ENCODE results near the gene EML6.
A peak's percentile ranks its signal among the peaks of the same experiment; 100 is the strongest.

Gene EML6

DNA sequence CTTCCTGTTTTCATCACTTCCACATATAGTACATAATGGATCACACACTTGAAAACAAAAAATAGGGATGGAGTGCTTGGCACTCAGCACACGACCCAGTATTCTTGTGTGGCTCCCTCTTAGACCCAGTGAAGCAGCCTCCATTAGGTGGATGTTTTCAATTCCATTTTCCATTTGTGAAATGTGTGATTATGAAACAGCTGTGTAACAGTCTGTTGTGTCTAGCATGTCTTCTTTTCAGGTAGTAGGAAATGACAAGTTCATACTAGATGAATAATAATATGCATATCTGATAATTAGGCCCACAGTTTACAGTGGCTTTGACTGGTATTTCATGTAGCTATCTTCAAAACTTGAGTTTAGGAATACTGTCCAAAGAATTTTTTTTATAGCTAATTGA lies 35.5 kb downstream of the EML6 start:
- DNase-seq (ENCODE audit: low spot score): no peak

DNA sequence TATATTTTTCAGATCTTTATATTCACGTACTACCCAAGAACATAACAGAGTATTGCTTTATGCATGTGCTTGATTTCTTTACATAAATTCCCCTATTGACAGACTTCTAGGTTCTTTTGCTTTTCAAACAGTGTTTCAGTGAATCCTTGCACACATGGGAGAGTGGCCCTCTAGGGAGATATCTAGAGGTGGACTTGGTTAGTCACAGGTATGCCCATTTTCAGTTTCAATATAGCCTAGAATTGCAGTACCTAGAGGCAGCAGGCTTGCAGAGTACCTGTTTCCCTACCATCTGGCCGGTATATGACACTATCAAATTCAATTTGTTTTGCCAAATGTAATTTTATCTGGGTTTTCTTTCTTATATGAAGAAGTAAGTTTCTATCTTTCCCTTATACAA lies 36.8 kb downstream of the EML6 start:
- DNase-seq (ENCODE audit: low spot score): no peak

DNA sequence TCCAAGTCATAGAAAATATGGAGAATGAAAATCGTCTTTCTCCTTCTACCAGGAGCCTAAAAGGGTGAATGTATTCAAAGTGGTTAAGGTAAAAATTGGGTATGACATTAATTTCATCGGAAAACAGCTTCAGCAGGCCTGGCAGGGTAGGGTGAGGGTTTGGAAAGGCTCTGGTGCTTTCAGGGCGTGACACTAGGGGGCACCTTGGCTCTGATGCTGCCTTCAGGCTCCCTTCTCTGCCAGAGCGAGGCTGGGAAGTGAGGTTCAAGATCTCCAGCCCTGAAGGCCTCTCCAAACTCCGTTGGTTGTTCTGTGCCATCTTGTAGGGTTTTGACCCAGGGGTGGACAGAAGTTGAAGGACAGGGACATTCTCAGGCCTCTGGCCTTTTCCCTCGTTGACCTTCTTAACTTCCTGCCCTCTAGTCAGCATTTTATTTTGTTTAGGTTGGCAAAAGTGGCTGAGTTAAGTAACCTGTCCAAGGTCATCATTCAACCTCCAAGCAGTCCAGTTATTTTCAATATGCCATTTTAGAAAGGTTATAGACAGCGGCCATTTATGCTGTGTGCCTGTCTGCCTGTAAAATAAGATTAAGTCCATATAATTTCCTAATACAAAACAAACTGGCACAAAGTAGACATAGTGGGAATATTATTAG lies 40.3 kb downstream of the EML6 start:
- DNase-seq (ENCODE audit: low spot score): no peak

DNA sequence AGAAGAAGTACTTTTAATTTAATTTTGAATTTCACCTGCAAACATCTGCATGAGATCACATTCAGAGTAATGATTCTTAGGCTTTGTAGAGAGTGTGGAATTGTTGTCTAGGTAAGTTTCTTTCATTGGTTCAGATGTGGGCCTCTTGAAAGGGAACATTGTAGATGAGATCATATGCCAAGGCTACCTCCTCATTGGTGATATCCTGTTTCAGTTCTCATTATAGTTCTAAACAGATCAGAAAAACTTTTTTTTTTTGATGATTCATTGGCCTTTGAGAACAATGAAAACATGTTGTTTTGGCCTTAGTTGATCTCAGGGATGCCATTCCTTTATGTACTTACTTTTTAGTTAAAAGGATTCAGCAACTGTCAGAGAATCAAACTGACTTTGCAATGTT lies 44.5 kb downstream of the EML6 start:
- DNase-seq (ENCODE audit: low spot score): no peak

DNA sequence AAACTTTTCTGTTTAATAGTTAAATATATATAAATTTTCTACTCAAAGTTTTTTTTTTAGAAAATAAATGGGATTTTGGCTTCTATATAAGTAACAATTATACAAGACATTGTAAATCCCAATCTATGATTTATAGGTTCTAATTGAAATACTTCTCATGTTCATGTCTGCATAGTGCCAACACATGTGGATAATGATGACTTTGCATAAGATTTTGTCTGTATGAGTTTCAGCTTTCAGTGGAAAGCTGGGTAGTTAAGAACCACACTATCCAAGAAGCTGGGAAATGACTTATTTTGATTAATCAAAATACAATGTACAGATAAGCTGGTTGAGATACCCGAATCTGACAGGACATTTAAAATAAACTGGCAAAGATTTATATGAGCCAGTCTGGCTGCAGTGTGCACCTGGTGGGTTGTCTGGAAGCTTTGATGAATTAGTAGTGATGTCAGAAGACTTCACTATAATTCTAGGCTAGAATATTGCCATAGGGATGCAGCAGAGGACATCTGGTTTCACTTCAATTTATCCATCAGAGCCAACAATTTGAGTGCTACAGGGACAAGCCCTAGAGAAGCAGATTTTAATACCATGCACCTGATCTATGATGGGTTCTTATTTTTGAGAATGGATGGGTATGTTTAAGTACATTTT lies 45.4 kb downstream of the EML6 start:
- DNase-seq (ENCODE audit: low spot score): no peak

DNA sequence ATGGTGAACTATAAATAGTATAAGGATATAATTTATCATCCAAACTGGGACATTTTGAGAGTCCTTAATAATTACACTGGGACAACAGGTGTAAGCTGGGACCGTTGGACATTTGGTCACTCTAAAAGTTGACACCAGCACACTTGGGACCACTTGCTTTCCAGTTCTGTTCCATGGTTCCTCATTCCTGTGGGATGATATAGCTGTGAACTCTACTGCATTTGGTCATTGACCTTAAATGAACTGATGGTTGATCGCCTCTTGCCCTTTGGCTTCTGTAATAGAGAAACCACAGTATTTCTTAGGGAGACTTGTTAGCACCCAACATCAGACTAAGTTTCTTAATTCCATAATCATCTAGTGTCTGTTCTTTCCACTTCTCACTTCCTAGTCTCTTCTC lies 46.7 kb downstream of the EML6 start:
- no peak for DNase-seq (ENCODE audit: low spot score)

DNA sequence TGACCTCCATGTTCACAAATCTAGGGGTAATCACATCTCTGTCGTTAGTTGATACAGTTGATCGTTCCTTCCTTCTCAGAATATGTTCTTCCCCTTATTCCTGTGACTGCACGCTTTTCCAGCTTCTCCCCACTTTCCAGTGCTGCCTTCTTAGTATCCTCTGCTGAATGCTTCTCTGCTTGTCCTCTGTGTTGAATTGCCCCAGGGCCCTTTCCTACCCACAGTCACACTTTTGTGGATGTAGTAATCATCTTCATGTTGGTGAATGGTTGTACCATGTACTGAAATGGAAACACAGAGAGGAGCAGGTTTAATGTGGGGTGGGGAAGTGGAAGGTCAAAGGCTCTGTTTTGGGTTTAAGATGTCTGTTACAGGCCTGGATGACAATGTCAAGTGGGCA lies 47.2 kb downstream of the EML6 start:
- no peak for DNase-seq (ENCODE audit: low spot score)

DNA sequence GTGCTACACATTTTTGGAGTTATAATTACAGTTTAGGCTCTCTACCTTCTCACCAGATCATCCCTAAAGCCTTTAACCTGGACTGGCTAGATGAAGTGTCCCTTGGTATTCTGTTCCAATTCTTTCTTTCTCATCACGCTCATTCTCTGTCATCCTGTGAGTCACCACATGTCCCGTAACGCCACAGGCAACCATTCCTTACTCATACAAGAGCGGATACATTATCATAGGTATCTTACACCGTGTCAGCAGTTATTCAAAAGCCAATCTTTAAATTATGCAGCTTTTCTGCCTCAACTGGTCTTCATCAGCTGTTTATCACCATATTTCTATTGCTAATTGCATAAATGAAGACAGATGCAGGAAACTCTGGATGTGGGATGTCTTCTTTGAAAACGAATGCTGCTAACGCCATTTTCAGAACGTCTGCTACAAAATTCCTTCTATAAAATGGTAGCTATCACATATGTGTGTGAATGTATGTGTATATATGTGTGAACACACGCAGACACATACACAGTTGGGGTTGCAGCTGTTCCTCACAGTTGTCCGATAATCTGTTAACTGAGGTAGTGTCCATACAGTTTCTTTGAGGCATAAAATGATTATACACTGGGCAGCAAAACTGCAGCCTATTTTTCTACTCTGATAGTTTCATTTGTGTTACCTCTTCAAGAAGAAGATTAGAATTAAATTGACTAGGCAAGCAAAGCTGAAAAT lies 47.9 kb downstream of the EML6 start:
- DNase-seq (ENCODE audit: low spot score): no peak

DNA sequence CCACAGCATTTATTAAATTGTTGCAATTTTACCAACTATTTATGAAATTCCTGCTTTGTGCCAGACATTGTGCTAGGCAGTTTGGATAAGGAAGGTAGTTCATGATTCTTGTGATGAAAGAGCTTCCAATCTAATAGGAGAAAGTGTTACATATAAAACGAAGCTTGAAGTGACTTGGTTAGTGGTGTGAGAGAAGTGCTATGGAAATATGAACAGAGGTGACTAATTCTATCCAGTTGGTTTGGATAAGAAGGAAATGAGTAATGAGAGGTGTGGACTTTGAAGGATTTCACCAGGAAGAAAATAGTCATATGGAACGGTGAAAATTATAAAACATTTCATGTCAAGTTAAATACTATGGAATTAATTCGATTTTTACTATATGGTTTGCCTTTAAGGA lies 48.6 kb downstream of the EML6 start:
- DNase-seq (ENCODE audit: low spot score): peak; percentile 30

DNA sequence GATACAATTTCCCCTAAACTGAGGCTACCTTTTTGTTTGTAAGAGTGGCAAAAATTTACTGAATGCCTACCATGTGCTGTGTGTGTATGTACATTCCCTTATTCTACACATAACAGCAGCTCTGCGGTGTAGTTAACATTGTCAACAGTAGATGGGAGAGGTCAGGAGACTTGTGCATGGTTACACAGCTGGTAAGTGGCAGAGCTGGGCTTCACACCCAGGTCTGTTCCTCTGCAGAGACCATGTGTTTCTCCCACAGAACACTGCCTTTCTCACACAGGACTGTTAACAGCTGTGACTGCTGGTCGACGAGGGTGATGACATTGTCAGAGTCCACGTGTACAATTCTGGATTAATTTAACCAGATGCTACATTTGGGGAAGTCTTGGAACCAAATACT lies 49.1 kb downstream of the EML6 start:
- DNase-seq (ENCODE audit: low spot score): no peak

DNA sequence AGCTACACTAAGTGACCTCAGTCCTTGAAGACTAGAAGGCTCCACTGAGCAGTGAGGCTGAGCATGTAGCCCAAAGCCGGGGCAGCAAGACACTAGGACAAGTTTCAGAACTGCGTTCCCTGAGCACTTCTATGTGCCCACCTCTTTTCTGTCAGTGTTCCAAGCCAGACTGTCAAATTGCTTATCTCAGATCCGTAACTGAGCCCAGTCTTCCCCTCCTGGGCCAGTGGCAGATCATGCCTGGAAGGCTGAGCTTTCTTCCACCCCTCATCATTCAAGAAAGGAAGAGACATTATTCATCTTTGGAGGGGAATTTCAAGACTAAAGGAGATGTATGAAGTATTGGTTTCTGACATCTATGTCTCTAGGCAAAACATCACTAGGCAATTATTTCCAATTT lies 49.8 kb downstream of the EML6 start:
- no peak for DNase-seq (ENCODE audit: low spot score)

DNA sequence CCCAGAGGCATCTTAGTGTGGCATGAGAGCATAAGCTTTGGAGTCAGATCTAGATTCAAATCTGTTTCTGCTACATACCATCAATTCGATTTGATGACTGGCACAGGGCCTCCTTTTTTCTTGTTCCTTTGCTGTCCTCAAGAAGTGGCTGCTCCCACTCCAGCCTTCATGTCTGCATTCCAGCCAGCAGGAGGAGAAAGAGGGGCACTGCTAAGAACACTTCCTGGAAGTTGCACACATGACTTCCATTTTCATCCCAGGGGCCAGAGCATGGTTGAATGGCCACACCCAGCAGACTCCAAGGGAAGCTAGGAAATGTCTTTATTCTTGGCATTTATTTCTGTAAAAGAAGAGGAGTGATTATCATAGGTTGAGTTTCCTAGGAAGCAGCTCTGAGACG lies 50.4 kb downstream of the EML6 start:
- no peak for DNase-seq (ENCODE audit: low spot score)

DNA sequence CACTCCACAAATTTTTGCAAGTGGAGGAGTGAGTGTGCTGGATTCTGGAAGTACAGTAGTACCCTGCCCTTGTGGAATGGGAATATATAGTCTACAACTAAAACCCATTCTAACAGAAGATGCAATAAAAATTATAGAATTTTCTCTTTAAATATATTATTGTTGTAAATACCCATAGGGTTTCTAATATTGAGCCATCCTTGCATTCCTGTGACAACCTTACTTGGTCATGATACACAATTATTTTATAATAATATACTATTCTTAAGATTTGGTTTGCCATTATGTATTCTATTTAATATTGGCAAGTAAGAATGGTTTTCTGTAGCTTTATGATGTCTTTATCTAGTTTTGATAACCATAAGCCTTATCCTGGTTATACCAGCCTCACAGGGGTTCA lies 52.2 kb downstream of the EML6 start:
- no peak for DNase-seq (ENCODE audit: low spot score)

DNA sequence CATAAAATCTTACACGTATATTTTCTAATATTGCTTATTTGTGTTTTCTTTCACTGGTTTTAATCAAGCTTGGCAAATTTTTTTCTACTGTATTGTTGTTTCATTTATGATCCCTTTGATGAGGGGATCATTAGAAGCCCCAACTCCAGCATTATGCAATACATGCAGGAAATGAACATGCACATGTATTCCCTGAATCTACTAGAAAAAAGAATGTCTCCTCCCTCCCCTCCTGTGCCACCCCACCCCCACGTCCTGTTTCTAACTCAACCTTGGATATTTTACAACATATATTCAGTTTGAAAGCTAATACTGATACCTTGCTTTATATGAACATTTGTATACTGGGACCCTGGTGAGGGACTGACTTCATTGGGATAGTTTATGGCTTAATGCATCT lies 53.0 kb downstream of the EML6 start:
- DNase-seq (ENCODE audit: low spot score): no peak

DNA sequence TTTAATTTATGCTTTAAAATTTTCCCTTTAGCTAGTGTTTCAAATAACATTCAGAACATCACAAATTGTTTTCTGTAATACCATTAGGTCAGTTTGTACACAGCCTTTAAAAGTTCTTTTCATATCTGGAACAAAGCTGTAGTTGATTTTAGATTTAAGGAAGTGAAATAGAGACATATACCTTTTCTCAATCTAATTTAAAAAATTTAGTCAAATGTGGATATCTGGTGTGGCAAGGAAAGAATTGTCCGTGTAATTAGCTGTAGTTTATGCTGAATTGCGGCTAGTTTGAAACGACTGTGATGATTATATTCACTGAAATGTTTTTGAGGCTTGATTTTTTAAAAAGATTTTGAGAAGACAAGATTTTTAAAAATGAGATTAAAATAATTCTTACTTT lies 59.9 kb downstream of the EML6 start:
- DNase-seq (ENCODE audit: low spot score): no peak

DNA sequence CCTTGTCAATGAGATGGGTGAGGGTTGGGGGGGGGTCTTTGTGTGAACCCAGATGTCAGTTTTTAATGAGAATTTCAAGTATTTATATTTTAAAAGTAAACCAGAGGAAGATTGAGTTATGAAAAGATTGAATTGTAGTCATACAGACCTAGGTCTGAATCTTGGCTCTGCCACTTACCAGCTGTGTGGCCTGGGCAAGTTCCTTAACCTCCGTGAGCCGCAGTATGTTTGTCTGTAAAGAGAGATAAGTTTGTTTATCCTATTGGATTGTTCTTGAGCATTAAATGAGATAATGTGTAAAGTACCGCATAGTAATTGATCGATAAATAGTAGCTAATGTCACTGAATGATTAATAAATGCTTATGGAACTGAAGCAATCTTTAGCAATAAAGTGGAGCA lies 63.8 kb downstream of the EML6 start:
- DNase-seq (ENCODE audit: low spot score): no peak

DNA sequence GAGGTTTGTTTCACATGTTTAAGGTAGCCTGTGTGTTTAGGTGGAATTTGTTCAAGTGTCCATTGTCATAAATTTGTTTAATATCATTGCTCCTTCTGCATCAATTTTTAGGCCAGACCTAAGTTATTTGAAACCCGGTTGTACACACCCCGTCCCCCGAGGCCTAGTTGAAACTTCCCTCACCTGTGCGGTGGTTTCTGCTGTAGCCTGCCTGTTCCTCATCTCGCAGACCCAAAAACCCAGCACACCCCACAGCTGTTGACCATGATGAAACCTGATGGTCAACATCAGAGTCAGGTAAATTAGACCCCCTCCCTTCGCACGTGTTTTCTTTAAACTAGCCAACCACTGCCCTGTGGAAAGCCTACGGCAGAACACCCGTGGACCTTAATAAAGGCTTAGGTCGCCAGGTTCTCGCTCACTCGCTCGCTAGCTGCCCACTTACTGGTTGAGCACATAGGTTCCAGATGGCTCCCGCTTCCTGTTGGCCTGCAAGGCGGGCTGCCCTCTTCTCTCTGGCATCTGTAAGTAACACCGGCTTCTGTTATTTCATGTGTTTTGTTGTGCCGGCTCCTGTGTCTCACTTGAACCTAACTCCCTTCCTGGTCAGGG lies 64.4 kb downstream of the EML6 start:
- DNase-seq (ENCODE audit: low spot score): no peak

DNA sequence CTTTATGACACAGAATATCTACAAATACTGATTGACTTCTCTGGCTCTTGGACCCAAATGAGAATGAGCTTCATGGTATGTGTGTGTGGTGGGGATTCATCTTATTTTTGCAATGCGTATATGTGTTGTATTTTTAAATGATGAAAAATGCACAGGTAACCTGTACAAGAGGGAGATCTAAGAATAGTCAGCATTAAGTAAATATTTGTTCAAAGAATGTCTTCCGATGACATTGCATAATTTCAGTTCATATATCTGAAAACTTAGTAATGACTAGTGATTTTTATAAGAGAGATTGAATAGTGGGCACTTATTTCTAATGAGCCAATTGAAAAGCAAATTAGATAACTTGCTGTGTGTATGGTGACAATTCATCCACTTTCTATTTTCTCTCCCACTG lies 66.4 kb downstream of the EML6 start:
- no peak for DNase-seq (ENCODE audit: low spot score)

DNA sequence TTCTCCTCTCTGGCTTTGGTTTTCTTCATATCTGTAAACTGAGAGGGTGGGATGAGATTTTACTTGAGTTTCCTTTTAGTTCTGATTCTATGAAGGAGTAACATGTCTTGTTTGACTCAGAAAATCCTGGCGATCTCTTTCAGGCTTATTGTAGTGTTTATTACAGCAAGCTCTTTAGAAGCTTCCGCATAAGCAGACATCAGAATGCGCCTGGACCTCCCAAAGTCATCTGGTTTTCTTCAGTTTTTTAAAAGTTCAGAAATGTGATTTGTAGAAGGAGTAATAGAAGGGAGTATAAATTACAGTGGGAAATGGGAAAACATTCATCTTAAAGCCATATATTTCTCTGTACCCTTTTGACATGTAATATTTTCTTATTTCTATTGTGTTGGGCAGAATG lies 68.4 kb downstream of the EML6 start:
- no peak for DNase-seq (ENCODE audit: low spot score)

DNA sequence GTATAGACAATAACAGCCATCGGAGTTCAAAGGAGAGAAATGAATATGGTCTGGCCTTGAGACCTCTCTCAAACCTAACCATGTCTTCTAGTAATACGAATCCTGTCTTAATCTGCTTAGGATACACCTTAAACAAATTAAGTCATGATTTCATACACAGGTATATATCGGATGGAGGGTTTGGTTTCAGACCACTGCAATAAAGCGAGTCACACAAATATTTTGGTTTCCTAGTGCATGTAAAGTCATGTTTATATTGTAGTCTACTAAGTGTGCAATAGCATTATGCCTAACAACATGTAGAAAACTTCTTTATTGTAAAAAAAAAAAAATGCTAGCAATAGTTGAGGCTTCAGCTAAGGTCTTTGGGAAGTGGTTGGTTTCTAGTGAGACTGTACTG lies 73.8 kb downstream of the EML6 start:
- DNase-seq (ENCODE audit: low spot score): no peak

DNA sequence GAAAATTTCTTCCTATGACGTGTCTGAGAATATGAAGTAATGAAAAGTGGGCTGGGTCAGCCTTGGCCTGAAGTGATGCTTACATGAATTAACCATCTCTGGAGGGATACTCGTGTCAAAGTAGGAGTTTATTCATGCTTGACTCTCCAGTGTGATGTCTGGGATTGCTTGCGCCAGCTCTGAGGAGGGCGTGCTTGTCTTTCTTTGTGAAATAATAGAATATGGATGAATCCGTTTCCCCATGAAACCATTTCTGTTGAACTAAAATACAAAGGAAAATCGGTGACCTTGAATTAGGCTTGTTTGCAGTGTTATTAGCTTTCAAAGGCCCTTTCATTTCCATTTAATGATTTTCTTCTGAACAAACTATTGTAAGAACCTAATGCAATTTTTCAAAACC lies 77.9 kb downstream of the EML6 start:
- DNase-seq (ENCODE audit: low spot score): no peak

DNA sequence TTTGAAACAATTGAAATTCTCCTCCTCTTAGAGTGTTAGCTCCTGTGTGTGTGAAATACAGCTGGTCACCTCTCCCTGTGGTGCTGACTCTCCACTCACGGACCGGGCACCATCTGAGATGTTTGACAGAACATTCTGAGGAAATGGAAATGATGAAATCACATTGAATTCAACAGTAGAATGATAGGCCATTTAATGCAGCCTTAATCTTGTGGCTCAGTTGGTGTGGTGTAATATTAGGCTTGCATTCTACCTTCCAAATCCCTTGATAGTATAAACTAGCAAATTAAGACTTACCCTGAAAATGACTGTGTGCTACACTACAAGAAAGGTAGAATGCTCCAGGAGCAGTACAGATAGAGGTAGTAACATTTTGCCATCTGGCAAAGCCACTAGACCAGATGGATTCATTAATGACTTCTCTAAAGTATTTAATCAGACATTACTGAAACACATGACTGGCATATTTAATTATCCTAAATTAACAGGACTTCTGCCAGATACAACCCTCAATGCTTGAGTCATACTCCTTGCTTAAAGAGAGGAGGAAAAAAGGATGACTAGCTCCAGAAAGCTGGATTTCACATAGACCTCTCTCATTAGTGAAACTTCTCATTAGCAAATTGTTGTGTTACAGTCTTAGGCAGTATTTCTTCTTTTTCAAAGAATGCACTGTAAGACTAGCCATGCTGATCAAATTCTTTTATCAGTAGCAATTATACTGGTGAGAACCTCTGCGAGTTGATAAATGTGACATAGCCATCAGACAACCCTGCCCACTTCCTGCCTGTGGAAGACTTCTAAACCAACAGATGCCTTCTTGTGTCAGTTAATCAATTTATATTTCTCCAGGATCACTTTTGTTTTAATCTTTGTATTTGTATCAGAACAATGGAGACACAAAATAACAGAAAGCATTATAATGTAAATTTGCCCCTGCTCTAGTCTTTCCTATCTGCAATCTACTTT lies 80.6 kb downstream of the EML6 start:
- DNase-seq (ENCODE audit: low spot score): no peak

Measured in LoVo (cell line).